ENCODE data around the gene FAM136A. TPM values are rescaled to one million over a fixed set of nuclear protein-coding genes. Genes with fewer than 3 reads are reported as not detected.

FAM136A gene
- total and polyA plus RNA-seq, 8 donors, result 5.3 to 49.8 (median 36.3) TPM

DNA sequence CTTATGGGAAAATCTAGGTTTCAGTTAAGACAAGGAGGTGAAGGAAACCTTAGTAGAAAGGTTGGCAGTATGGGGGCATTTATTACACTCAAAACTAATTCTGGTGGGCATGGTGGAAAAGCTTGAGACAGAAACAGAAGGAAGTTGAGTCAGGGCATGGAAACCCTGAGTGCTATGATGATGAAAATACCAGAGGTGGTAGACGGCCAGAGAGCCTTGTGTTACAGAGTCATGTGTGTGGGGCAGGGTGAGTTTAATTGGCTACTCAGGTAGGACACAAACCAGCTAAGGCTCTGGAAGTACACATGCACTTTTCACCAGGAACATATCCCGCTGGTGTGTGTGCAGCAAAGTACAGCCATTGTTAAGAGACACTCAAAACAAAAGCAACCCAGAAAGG lies 20.7 kb upstream of the FAM136A start:
- WGBS, 5 donors, result 72 to 77% (median 73%) methylated on average over 2 of the region's 2 CpGs

DNA sequence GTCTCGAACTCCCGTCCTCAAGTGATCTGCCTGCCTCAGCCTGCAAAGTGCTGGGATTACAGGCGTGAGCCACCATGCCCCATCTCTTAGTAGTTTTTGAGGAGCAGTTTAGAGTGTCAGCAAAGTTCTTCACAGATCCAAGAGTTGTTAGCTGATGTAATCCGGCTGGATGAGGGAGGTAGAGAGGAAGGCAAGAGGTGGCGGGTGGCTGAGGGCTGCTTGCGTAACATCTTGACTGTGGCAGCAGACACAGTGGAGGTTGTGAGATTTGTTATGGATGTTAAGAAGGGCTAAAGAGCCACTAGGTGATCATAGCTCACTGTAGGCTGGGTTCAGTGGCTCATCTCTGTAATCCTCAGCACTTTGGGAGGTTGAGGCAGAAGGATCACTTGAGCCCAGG lies 19.5 kb upstream of the FAM136A start:
- Histone ChIP-seq H3K9me3 (no peaks in the 10 kb centered on the region), H3K4me3 (no peak overlapping the region), H3K36me3 (no peaks in the 10 kb centered on the region), H3K27me3 (peaks cover 0 to 16% (median 0%) of the 10 kb centered on the region in 3 donors), H3K27ac (no peak overlapping the region), H3K4me1 (no peaks in the 10 kb centered on the region)
- no peak for TF ChIP-seq POLR2AphosphoS5 (IDR thresholded peaks at IDR 0.05)
- TF ChIP-seq, protein P1, sequence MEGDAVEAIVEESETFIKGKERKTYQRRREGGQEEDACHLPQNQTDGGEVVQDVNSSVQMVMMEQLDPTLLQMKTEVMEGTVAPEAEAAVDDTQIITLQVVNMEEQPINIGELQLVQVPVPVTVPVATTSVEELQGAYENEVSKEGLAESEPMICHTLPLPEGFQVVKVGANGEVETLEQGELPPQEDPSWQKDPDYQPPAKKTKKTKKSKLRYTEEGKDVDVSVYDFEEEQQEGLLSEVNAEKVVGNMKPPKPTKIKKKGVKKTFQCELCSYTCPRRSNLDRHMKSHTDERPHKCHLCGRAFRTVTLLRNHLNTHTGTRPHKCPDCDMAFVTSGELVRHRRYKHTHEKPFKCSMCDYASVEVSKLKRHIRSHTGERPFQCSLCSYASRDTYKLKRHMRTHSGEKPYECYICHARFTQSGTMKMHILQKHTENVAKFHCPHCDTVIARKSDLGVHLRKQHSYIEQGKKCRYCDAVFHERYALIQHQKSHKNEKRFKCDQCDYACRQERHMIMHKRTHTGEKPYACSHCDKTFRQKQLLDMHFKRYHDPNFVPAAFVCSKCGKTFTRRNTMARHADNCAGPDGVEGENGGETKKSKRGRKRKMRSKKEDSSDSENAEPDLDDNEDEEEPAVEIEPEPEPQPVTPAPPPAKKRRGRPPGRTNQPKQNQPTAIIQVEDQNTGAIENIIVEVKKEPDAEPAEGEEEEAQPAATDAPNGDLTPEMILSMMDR (IDR thresholded peaks at IDR 0.05), result no peak
- TF ChIP-seq EP300 (IDR thresholded peaks at IDR 0.05), result no peak
- TF ChIP-seq POLR2A (IDR thresholded peaks at IDR 0.05), result no peak
- intact Hi-C loops (cut with DNase I; ENCODE audit: low total_unique reads), result no loop called here
- no peak for DNase-seq
- 79 to 90% (median 87%) methylated on average over 5 to 6 of the region's 6 CpGs for WGBS, 5 donors

More for the DNA sequence above, 20.7 kb upstream of the FAM136A start:
- intact Hi-C loops (cut with DNase I; ENCODE audit: low total_unique reads), result no loop called here
- Histone ChIP-seq H3K9me3 (no peaks in the 10 kb centered on the region), H3K4me1 (no peaks in the 10 kb centered on the region), H3K4me3 (no peak overlapping the region), H3K36me3 (no peaks in the 10 kb centered on the region), H3K27me3 (peaks cover 0 to 16% (median 0%) of the 10 kb centered on the region in 3 donors), H3K27ac (no peak overlapping the region)
- DNase-seq, result no peak
- TF ChIP-seq POLR2AphosphoS5 (IDR thresholded peaks at IDR 0.05), result no peak
- no peak for TF ChIP-seq POLR2A (IDR thresholded peaks at IDR 0.05)
- TF ChIP-seq, protein P1 (IDR thresholded peaks at IDR 0.05), result no peak
- no peak for TF ChIP-seq EP300 (IDR thresholded peaks at IDR 0.05)

- intact Hi-C loops (cut with DNase I; ENCODE audit: low total_unique reads), result no loop called here
- H3K4me3 ChIP-seq, result no peak overlapping the region
- no peaks in the 10 kb centered on the region for H3K9me3 ChIP-seq
- H3K27ac ChIP-seq, result no peak overlapping the region
- no peaks in the 10 kb centered on the region for H3K36me3 ChIP-seq
- no peaks in the 10 kb centered on the region for H3K4me1 ChIP-seq
- H3K27me3 ChIP-seq, result peaks cover 0 to 17% (median 0%) of the 10 kb centered on the region in 3 donors
- WGBS, 5 donors, result 82 to 94% (median 88%) methylated on average over 1 of the region's 1 CpG
- DNase-seq, result no peak
- TF ChIP-seq POLR2A (IDR thresholded peaks at IDR 0.05) (no peak), POLR2AphosphoS5 (IDR thresholded peaks at IDR 0.05) (no peak), EP300 (IDR thresholded peaks at IDR 0.05) (no peak)
- TF ChIP-seq, protein P1 (IDR thresholded peaks at IDR 0.05), result no peak
These were observed 12.8 kb upstream of the FAM136A start for GRCh38 chr2:70314640-70315039.

DNA sequence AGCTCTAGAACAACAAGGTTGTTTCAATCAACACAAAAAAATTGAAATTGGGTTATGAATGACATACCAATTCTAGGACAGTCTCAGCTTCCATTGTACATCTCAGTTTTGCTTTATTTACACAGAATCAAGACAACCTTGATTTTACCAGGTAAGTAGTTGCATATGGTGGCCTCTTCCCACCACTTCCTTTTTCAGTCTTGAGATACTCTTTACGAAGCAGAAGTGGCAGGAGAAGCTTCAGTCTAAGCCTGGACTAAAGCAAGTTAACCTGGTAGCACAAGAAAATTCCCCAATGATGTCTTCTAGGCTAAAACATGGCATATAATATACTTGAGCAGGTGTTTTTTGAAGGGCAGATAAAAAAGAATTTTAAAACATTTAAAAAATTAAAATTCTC lies 10.7 kb upstream of the FAM136A start:
- Histone ChIP-seq H3K36me3 (no peaks in the 10 kb centered on the region), H3K4me3 (no peak overlapping the region), H3K9me3 (no peaks in the 10 kb centered on the region), H3K27ac (no peak overlapping the region), H3K27me3 (peaks cover 0 to 11% (median 0%) of the 10 kb centered on the region in 3 donors), H3K4me1 (no peaks in the 10 kb centered on the region)
- WGBS, 5 donors, result 72 to 86% (median 79%) methylated on average over 1 of the region's 1 CpG
- intact Hi-C loops (cut with DNase I; ENCODE audit: low total_unique reads), result no loop called here
- TF ChIP-seq POLR2AphosphoS5 (IDR thresholded peaks at IDR 0.05) (no peak), POLR2A (IDR thresholded peaks at IDR 0.05) (no peak), EP300 (IDR thresholded peaks at IDR 0.05) (no peak)
- TF ChIP-seq, protein P1 (IDR thresholded peaks at IDR 0.05), result no peak
- DNase-seq, result no peak
